ENCODE data around the gene ZMYM3. TPM values are rescaled to one million over a fixed set of nuclear protein-coding genes. Genes with fewer than 3 reads are reported as not detected.
A peak's percentile ranks its signal among the peaks of the same experiment; 100 is the strongest.
"Not testable (repeated sequence)": the region's sequence is repeated elsewhere in the genome, so short reads cannot be mapped to it uniquely, and the experiment has no call there.

ZMYM3 gene
- total and polyA plus RNA-seq, 9 donors: 17.2 to 75.8 (median 50.1) TPM

GRCh38 chrX:71285929-71286328, 32.0 kb upstream of the ZMYM3 start:
- H3K4me3 ChIP-seq: no peak overlapping the region
- intact Hi-C loops (cut with DNase I): no loop called here
- H3K9me3 ChIP-seq: no peaks in the 10 kb centered on the region
- no peaks in the 10 kb centered on the region for H3K36me3 ChIP-seq
- TF ChIP-seq EP300 (IDR thresholded peaks at IDR 0.05) (no peak), POLR2A (IDR thresholded peaks at IDR 0.05) (no peak), CTCF (IDR thresholded peaks at IDR 0.05) (no peak)
- H3K4me1 ChIP-seq (ENCODE audit: insufficient read depth): no peaks in the 10 kb centered on the region
- no peaks in the 10 kb centered on the region for H3K27me3 ChIP-seq
- no peak overlapping the region for H3K27ac ChIP-seq
- DNase-seq: no peak

GRCh38 chrX:71283403-71284143, 29.6 kb upstream of the ZMYM3 start, which contains the start of gene NONO:
NONO (plus strand) TSS chrX:71283635; CDS start chrX:71290638, 7,003 bp downstream.
- H3K27me3 ChIP-seq: no peaks in the 10 kb centered on the region
- peak; percentile 81 to 88 (median 83) for DNase-seq
- no peaks in the 10 kb centered on the region for H3K36me3 ChIP-seq
- peak within 1 kb of the TSS; percentile 54 for H3K4me3 ChIP-seq
- peak within 1 kb of the TSS; percentile 79 to 84 for H3K27ac ChIP-seq
- intact Hi-C loops (cut with DNase I): no loop called here
- TF ChIP-seq CTCF (IDR thresholded peaks at IDR 0.05) (no peak), POLR2A (IDR thresholded peaks at IDR 0.05) (peak; percentile 67)
- H3K4me1 ChIP-seq (ENCODE audit: insufficient read depth): no peaks in the 10 kb centered on the region
- H3K9me3 ChIP-seq: no peaks in the 10 kb centered on the region
- WGBS, 3 donors: 31 to 40% (median 39%) methylated on average over 57 of the region's 57 CpGs

- no peaks in the 10 kb centered on the region for H3K27me3 ChIP-seq
- intact Hi-C loops (cut with DNase I): no loop called here
- WGBS, 3 donors: 42 to 46% (median 45%) methylated on average over 16 of the region's 16 CpGs
- DNase-seq: no peak
- TF ChIP-seq CTCF (IDR thresholded peaks at IDR 0.05) (no peak), POLR2A (IDR thresholded peaks at IDR 0.05) (no peak), EP300 (IDR thresholded peaks at IDR 0.05) (no peak)
- peak overlapping the region in 1 of 2 donors; percentile 73 for H3K27ac ChIP-seq
- H3K36me3 ChIP-seq: no peaks in the 10 kb centered on the region
- H3K4me1 ChIP-seq (ENCODE audit: insufficient read depth): no peaks in the 10 kb centered on the region
- no peaks in the 10 kb centered on the region for H3K9me3 ChIP-seq
- H3K4me3 ChIP-seq: peak overlapping the region; percentile 29
Observed at GRCh38 chrX:71282514-71283402, 28.8 kb upstream of the ZMYM3 start.

GRCh38 chrX:71281300-71281699, 27.4 kb upstream of the ZMYM3 start:
- WGBS, 3 donors: 90 to 97% (median 94%) methylated on average over 11 of the region's 11 CpGs

GRCh38 chrX:71272313-71272712, 18.4 kb upstream of the ZMYM3 start:
- H3K27me3 ChIP-seq; H3K4me3 ChIP-seq; intact Hi-C loops (cut with DNase I); H3K4me1 ChIP-seq (ENCODE audit: insufficient read depth); H3K9me3 ChIP-seq; DNase-seq; H3K27ac ChIP-seq; H3K36me3 ChIP-seq: not testable (repeated sequence)
- WGBS, 3 donors: 78 to 85% (median 78%) methylated on average over 2 of the region's 2 CpGs

More at GRCh38 chrX:71281300-71281699, 27.4 kb upstream of the ZMYM3 start:
- H3K27me3 ChIP-seq; intact Hi-C loops (cut with DNase I); H3K4me3 ChIP-seq; H3K36me3 ChIP-seq; DNase-seq; H3K9me3 ChIP-seq; H3K4me1 ChIP-seq (ENCODE audit: insufficient read depth); H3K27ac ChIP-seq: not testable (repeated sequence)

Data from ovary (tissue), 9 donors.